Bronchial epithelial cell (primary cell): ENCODE data around the gene WHRN. TPM values are rescaled to one million over a fixed set of nuclear protein-coding genes. Genes with fewer than 3 reads are reported as not detected.

ENCODE experiments used
- DNase-seq: peaks from one replicate; pipeline ENCODE4 v3.0.0-alpha.2; 2010; ENCODE audit warnings: low read depth
- FAIRE-seq: peaks from 2 replicates; lab custom pipeline; 2011; peaks lifted over from hg19 to GRCh38; lab: Jason Lieb, UNC
- H3K27me3 ChIP-seq: 2 replicates; pipeline ENCODE4 v1.5.1; 2011; ENCODE audit warnings: low read length; ENCODE audit not compliant: control insufficient read depth, insufficient read depth
- H3K36me3 ChIP-seq: 2 replicates; pipeline ENCODE4 v1.5.1; 2011; ENCODE audit warnings: low read length; ENCODE audit not compliant: control insufficient read depth, insufficient read depth
- H3K4me3 ChIP-seq: 2 replicates; pipeline ENCODE4 v1.5.1; 2011; ENCODE audit warnings: mild to moderate bottlenecking, low read depth, low read length, control low read depth
- CTCF ChIP-seq: IDR thresholded peaks from 2 replicates; pipeline ENCODE4 v1.5.1; 2011; ENCODE audit warnings: mild to moderate bottlenecking, moderate library complexity, low read length, control low read depth, inconsistent platforms; ENCODE audit not compliant: insufficient read depth, severe bottlenecking
- total RNA-seq: library from RNA; depleted of rRNA; stranded (reverse); fragments of >200 nt; gene quantifications from 2 replicates; pipeline ENCODE4 v1.2.1, GENCODE V29; 2014

Gene WHRN
- total RNA-seq, 1 donor from 2014 or later = 0.53 TPM

GRCh38 chr9:114364134-114365041 lies 140.9 kb downstream of the WHRN start:
- no peaks in the 10 kb centered on the region for H3K27me3 ChIP-seq
- peak; percentile 50 for DNase-seq
- FAIRE-seq = no peak
- no peak for TF ChIP-seq CTCF
- H3K4me3 ChIP-seq = no peak overlapping the region
- H3K36me3 ChIP-seq = peaks cover 16% of the 10 kb centered on the region

- no peak for FAIRE-seq
Measured at GRCh38 chr9:114363424-114363823, 141.8 kb downstream of the WHRN start.

GRCh38 chr9:114362394-114362793 lies 142.9 kb downstream of the WHRN start:
- Histone ChIP-seq H3K36me3 (peaks cover 19% of the 10 kb centered on the region), H3K4me3 (no peak overlapping the region)
- FAIRE-seq = no peak

More at GRCh38 chr9:114363424-114363823, 141.8 kb downstream of the WHRN start:
- TF ChIP-seq CTCF = no peak
- Histone ChIP-seq H3K36me3 (peaks cover 18% of the 10 kb centered on the region), H3K27me3 (no peaks in the 10 kb centered on the region), H3K4me3 (no peak overlapping the region)
- no peak for DNase-seq

GRCh38 chr9:114361542-114361941 lies 143.7 kb downstream of the WHRN start:
- Histone ChIP-seq H3K4me3 (no peak overlapping the region), H3K36me3 (peaks cover 21% of the 10 kb centered on the region), H3K27me3 (no peaks in the 10 kb centered on the region)
- no peak for DNase-seq
- TF ChIP-seq CTCF = no peak
- no peak for FAIRE-seq

More at GRCh38 chr9:114362394-114362793, 142.9 kb downstream of the WHRN start:
- no peaks in the 10 kb centered on the region for H3K27me3 ChIP-seq
- DNase-seq = no peak
- no peak for TF ChIP-seq CTCF

GRCh38 chr9:114359801-114360200 lies 145.5 kb downstream of the WHRN start:
- no peak for TF ChIP-seq CTCF
- H3K4me3 ChIP-seq = no peak overlapping the region
- no peaks in the 10 kb centered on the region for H3K27me3 ChIP-seq
- DNase-seq (no peak), FAIRE-seq (no peak)
- peaks cover 24% of the 10 kb centered on the region for H3K36me3 ChIP-seq
